NCI-H510A (cell line): ENCODE measurements around the gene FOXR1.
A peak's percentile ranks its signal among the peaks of the same experiment; 100 is the strongest.

Experiments
- DNase-seq: peaks from one replicate; lab custom pipeline; 2025; lab: John Stamatoyannopoulos, UW

Gene FOXR1, protein sequence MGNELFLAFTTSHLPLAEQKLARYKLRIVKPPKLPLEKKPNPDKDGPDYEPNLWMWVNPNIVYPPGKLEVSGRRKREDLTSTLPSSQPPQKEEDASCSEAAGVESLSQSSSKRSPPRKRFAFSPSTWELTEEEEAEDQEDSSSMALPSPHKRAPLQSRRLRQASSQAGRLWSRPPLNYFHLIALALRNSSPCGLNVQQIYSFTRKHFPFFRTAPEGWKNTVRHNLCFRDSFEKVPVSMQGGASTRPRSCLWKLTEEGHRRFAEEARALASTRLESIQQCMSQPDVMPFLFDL

GRCh38 chr11:118971646-118972045, at the start of gene FOXR1:
Gene FOXR1 (plus strand): TSS chr11:118971761. CDS start chr11:118971932, 171 bp downstream.
- no peak for DNase-seq

- DNase-seq = peak; percentile 40
Observed at GRCh38 chr11:118921929-118922744, 49.4 kb upstream of the FOXR1 start.

DNA sequence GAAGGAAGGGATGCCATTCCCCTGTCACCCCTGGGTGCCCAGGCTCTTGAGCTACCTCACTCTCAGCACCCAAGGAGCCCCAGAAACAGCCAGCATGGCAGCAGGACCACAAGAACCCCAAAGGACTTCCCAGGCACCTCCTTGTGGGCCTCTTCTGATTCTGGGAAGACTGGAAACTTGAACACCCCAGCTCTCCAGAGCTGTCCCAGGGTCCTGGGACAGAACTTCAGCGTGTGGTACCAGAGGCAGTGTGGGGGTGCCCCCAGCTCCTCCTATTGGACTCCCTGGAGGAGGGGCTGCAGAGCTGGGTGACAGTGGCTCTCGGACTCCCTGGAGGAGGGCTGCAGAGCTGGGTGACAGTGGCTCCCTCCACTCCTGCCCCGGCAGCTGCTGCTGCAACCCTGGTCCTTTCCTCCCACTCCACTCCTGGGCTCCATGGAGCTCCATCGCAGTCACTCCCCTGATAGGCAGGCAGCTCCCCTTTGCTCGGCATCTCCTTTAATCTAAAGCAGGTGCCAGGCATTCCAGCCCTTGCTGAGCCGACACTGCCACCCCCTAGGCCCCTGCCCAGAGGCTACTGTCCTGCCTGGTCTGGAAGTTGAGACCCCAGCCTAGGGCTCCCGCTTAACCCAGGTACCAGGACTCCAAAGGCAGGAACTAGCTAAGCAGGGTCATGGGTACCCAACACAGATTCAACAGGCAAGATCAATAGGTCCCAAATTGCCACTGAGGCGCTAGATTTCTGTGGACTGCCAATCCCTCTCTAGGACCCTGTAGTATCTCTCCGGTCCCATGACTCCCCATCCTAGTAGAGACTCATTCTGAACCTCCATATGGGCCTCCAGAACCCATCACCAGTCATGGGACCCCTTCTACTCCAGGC, 48.6 kb upstream of the FOXR1 start:
- DNase-seq = no peak

- no peak for DNase-seq
Observed at GRCh38 chr11:118923721-118924587, 47.6 kb upstream of the FOXR1 start.

DNA sequence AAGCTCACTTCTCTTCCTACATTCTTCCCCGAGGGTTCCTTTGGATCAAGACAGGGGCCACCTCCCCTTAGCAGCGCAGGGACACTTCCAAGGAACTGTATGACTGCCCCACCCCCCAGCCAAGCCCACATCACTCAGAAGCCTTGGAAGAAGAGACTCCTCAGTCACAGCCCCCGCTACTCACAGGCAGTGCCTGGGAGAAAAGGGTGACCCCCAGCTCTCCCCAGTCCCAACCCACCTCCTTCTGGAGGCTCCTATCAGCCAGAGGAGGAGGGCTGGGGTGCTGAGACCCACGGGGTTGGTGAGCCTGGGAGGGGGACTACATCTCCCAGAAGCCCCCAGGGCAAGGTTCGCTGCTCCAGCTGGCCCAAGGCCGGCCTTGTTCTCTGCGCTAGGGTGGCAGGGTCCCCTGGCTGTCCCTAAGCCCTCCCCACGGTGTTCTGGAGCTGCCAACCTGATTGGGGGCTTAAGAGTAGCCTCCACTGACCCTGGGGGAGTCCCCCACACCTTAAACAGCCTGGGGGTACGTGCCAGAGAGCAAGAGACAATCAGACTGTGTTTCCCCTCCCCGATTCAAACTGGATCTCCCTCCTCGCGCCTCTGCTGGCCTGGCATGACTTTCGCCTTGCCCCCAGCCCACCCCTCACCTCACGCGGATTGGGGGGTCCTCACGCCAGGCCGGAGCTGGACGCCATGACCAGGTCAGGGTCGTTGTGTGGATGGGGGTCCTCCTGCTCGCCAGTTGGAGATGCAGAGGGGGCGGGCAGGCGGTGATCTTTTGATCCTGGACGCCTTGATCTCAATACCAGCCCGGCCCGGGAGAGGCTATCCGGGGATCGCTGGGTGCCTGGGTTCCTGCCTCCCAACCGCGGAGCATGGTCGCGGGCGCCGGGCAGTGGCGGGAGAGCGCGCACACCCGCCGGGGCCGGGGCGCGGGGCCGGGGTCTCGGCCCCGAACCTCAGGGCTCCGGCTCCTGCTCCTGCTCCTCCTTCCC, 46.7 kb upstream of the FOXR1 start:
- DNase-seq = no peak

DNA sequence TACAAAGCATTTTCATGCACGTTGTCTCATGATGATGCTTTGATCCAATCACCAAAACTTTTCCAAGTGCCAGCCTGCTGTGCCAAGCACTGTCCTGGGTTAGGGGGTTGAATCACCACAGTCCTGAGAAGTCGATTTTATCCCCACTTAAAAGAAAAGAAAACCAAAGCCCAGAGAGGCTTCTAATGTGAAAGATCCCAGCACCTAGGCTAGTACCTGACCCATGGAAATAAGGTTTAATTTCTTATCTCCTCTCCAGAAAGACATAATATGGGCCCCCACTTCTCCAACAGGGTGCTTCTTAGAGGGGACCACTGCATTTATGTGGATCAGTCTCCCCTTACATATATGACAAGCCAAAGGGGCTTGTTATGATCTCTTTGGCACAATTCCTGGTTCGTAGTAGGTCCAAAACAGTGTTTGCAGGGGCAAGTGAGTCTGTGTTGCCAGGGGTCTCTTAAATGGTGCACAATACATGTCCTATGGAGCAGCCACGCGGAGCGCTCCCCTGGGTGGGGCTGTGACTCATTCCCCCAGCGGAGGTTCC, 43.9 kb upstream of the FOXR1 start:
- no peak for DNase-seq

DNA sequence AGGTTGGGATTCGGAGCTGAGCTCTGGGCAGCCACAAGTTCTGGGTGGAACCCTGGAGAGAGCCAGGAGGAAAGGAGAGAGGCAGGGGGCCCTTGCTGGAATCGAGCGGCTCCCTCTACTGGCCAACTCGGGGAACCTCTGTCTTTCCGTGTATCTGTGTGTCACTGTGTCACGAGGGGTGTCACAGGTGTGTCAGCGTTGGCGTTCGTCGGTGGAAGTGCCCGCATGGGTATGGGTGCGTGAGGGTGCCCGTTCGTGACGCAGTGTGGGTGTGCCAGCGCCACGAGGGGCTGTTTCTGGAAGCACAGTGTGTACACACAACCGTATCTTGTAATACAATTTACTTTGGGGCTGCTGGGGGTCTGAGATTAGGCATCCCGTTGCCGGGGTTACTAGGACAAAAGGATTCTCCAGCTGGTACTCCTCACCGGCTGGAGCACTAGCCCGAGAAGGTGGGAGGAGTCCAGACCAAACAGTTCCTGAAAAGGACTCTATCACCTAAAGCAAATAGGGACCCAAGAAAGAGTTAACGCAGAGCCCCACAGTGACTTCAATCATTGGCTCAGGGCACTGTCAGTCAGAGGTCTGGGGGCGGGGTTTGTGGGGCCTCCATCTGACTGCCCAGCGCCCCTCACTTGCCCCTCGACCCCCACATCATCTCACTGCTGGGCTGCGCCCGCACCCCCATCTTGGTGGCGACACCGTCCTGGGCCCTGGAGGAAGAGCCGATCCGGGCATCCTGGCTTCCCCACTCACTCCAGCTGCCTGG, 43.3 kb upstream of the FOXR1 start:
- peak; percentile 73 for DNase-seq

DNA sequence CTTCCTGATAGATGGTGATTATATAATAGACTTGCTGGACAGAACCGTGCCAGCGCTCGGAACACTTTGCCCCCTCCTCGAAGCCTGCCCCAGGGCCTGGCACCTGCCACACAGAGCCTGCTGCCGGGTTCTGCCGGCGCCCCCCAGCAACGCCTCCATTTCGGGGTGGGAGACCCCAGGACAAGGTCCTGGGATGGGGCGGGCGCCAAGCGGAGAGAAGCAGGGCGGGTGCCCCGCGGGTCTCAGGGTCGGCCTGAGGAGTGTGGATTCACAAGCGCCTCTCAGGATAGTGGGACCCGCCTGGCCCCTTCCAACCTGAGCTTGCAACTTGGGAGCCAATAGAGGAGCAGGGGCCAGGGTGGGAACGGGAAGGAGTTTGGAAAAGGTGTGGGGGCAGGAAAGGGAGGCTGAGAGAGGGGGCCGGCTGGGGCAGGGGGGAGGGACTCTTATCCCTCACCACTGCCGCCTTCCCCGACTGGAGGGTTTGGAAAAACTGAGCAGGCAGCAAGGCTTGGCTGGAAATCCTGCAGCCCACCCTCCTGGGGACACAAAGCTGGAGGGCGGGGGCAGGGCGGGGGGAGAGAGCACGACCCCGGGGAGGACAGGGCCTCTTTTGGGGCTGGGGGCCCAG, 42.6 kb upstream of the FOXR1 start:
- DNase-seq = no peak

DNA sequence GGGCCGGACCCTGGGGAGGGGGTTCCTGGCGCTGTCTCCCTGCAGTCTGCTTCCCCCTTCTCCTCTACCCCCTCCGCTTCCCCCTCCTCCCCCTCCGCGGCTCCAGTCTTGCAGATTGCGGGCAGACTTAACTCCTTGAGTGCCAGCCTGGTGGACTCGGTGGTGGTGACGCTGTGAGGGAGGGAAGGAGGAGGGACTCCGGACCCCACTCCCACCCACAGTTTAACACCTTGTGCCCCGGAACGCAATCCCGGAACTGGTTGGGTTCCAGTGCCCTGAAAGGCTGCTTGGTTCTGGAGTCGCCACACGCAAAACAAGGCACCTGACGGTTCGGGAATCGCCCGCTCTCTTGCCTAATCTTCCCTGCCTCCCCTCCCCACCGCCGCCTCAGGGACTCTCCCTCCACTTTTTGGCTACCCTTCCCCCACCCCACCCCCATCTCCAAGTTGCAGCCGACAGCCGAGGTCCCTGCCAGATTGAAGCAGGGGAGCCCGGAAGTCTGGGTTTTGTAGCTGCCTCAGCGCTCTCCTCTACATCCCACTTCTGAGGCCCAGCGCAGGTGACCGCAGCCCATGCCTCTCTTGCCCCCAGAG, 42.0 kb upstream of the FOXR1 start:
- peak; percentile 84 for DNase-seq

- peak; percentile 95 for DNase-seq
Observed at GRCh38 chr11:118930094-118930712, 41.4 kb upstream of the FOXR1 start.

GRCh38 chr11:118931571-118931970, 40.0 kb upstream of the FOXR1 start:
- no peak for DNase-seq

DNA sequence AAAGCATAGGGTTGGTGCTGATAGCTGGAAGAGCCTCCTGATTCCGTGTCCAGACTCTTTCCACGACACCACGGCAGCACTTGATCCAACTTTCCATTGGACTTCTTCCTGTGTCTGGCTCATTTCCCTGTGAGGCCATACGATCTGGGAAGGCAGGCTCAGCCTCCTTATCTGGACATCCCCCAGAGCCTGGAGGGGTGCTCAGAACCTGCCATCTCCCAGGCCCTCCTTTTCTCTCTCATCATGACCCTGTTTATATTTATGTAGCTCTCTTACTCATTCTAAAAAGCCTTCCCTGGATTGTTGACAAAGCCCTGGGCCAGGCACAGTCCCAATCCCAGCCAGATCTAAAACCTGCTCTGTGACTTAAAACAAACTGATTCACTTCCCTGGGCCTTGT, 38.1 kb upstream of the FOXR1 start:
- no peak for DNase-seq

- no peak for DNase-seq
Observed at GRCh38 chr11:118935376-118935775, 36.2 kb upstream of the FOXR1 start.

GRCh38 chr11:118938491-118939403, 32.8 kb upstream of the FOXR1 start:
- DNase-seq = no peak

- DNase-seq = no peak
Observed at GRCh38 chr11:118939404-118939915, 32.1 kb upstream of the FOXR1 start.

- DNase-seq = no peak
Observed at GRCh38 chr11:118939953-118940598, 31.5 kb upstream of the FOXR1 start.
